Measurements from ENCODE around the gene KCNQ1. TPM values are rescaled to one million over a fixed set of nuclear protein-coding genes. Genes with fewer than 3 reads are reported as not detected.

Gene KCNQ1
- total RNA-seq, 3 donors from 2014 or later: 15.5 to 44.7 (median 37.4) TPM

- TF ChIP-seq CTCF (IDR thresholded peaks at IDR 0.05): no peak
- Histone ChIP-seq H3K9me3 (no peaks in the 10 kb centered on the region), H3K4me1 (ENCODE audit: low read depth) (peaks cover 12% of the 10 kb centered on the region), H3K36me3 (ENCODE audit: low read depth) (no peaks in the 10 kb centered on the region), H3K4me3 (no peak overlapping the region)
- DNase-seq (peak; percentile 10 to 46 (median 32)), ATAC-seq (no peak)
- intact Hi-C loops (cut with DNase I, micrococcal nuclease): no loop called here
Observed at GRCh38 chr11:2779981-2780849, 335.4 kb downstream of the KCNQ1 start.

- no peaks in the 10 kb centered on the region for H3K36me3 ChIP-seq (ENCODE audit: low read depth)
- intact Hi-C loops (cut with DNase I, micrococcal nuclease): no loop called here
- ATAC-seq: no peak
- H3K4me3 ChIP-seq: no peak overlapping the region
- no peaks in the 10 kb centered on the region for H3K9me3 ChIP-seq
- TF ChIP-seq CTCF (IDR thresholded peaks at IDR 0.05): no peak
- peaks cover 12% of the 10 kb centered on the region for H3K4me1 ChIP-seq (ENCODE audit: low read depth)
- no peak for DNase-seq
Observed at GRCh38 chr11:2780850-2781407, 336.1 kb downstream of the KCNQ1 start.

- no peak for TF ChIP-seq CTCF (IDR thresholded peaks at IDR 0.05)
- peak; percentile 1 to 39 (median 17) for DNase-seq
- no peak overlapping the region for H3K4me3 ChIP-seq
- intact Hi-C loops (cut with DNase I, micrococcal nuclease): no loop called here
- H3K9me3 ChIP-seq: no peaks in the 10 kb centered on the region
- H3K36me3 ChIP-seq (ENCODE audit: low read depth): no peaks in the 10 kb centered on the region
- H3K4me1 ChIP-seq (ENCODE audit: low read depth): peaks cover 12% of the 10 kb centered on the region
- no peak for ATAC-seq
Observed at GRCh38 chr11:2781408-2782274, 336.8 kb downstream of the KCNQ1 start.

GRCh38 chr11:2782769-2783168 is 338.0 kb downstream of the KCNQ1 start:
- H3K9me3 ChIP-seq: no peaks in the 10 kb centered on the region
- DNase-seq (no peak), ATAC-seq (no peak)
- no peak overlapping the region for H3K4me3 ChIP-seq
- peaks cover 12% of the 10 kb centered on the region for H3K4me1 ChIP-seq (ENCODE audit: low read depth)
- intact Hi-C loops (cut with DNase I, micrococcal nuclease): no loop called here
- no peaks in the 10 kb centered on the region for H3K36me3 ChIP-seq (ENCODE audit: low read depth)
- no peak for TF ChIP-seq CTCF (IDR thresholded peaks at IDR 0.05)

GRCh38 chr11:2783536-2784082 is 338.8 kb downstream of the KCNQ1 start:
- H3K4me1 ChIP-seq (ENCODE audit: low read depth): peaks cover 12% of the 10 kb centered on the region
- TF ChIP-seq CTCF (IDR thresholded peaks at IDR 0.05): no peak
- ATAC-seq (no peak), DNase-seq (no peak)
- no peaks in the 10 kb centered on the region for H3K9me3 ChIP-seq
- intact Hi-C loops (cut with DNase I, micrococcal nuclease): no loop called here
- no peaks in the 10 kb centered on the region for H3K36me3 ChIP-seq (ENCODE audit: low read depth)
- H3K4me3 ChIP-seq: no peak overlapping the region
